HUES6 (cell line): ENCODE data around the gene LCN12.

Experiments
- H3K27ac ChIP-seq: 2 replicates; pipeline ENCODE4 v1.7.0; 2013; ENCODE audit warnings: low read depth, mild to moderate bottlenecking, low read length, inconsistent platforms
- H3K27me3 ChIP-seq: 2 replicates; pipeline ENCODE4 v1.6.1; 2013; ENCODE audit warnings: low read length; ENCODE audit not compliant: control insufficient read depth, insufficient read depth
- H3K36me3 ChIP-seq: 2 replicates; pipeline ENCODE4 v1.6.1; 2013; ENCODE audit warnings: low read length; ENCODE audit not compliant: control insufficient read depth, insufficient read depth
- H3K4me1 ChIP-seq: 2 replicates; pipeline ENCODE4 v1.6.1; 2013; ENCODE audit warnings: low read length; ENCODE audit not compliant: control insufficient read depth, insufficient read depth
- H3K4me3 ChIP-seq: 2 replicates; pipeline ENCODE4 v1.5.1; 2013; ENCODE audit warnings: low read depth, low read length
- H3K9ac ChIP-seq: one replicate; pipeline ENCODE4 v1.6.1; 2013; ENCODE audit warnings: mild to moderate bottlenecking, low read length
- H3K9me3 ChIP-seq: 2 replicates; pipeline ENCODE4 v1.6.1; 2013; ENCODE audit warnings: low read depth, low read length; ENCODE audit not compliant: control insufficient read depth, insufficient read depth

LCN12 gene

DNA sequence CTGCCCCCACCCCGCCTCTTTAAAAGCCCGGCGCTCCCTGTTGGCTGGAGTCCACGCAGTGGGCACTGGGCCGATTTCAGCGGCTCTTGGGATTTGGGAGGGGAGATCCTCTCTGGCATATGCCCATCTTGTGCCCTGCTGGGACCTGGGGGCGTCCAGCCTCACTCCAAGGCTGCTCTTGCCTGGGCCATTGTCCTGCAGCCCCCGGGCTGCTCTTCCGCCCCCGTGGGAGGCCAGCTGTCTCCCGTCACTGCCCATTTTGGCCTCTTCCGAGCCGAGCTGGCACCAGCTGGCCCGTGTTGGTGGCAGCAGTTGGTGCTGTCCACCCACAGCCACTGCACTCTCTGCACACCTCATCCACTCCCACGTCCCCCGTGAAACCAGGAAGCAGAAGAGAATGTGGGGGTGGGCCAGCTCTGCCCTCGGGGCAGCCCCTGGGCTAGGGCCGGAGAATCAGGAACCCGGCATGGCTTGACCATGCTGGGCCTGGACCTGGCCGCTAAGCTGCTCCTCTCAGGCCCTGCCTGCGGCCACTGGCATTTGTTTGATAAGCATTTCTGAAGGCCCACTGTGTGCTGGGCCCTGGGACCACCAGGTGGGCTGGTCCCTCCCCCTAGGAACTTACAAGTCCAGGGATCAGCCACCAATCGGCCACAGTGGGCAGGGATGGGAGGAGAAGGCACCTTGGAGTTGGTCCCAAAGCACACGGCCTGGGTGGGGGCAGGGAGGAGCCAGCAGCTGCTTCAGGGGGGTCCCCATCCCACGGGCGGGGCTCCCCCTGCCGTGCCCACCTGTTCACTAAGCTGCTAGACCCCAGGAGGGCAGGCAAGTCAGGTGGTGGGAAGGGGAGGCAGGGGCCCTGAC is 4.8 kb upstream of the LCN12 start:
- Histone ChIP-seq H3K27ac (no peak overlapping the region), H3K9me3 (no peaks in the 10 kb centered on the region), H3K4me1 (peaks cover 20% of the 10 kb centered on the region), H3K36me3 (peaks cover 6% of the 10 kb centered on the region), H3K27me3 (no peaks in the 10 kb centered on the region), H3K9ac (no peak overlapping the region), H3K4me3 (no peak overlapping the region)

DNA sequence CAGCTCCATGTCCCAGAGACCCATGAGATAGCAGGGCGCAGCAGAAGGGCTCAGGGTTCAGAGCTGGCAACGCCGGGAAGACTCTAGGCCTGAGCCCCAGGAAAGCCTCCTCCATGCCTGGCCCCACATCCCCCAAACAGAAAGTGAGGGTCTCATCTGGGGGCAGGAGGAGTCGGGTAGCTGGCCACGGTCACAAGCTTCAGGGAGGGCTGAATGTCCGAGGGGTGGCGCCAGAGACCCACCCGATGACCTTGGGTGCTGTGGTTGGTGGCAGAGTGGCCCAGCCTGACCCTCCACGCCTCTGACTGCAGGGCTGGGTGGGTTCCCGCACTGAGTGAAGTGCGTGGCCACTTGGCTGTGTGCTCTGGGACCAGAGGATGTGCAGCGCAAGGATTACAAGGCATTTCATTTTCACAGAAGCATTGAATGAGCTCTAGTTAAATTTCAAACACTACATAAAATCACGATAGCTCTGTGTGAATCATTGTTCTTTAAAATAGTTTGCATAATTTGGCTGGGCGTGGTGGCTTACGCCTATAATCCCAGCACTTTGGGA is 4.0 kb upstream of the LCN12 start:
- H3K36me3 ChIP-seq, result no peaks in the 10 kb centered on the region
- no peak overlapping the region for H3K27ac ChIP-seq
- H3K9ac ChIP-seq, result no peak overlapping the region
- H3K9me3 ChIP-seq, result no peaks in the 10 kb centered on the region
- H3K4me1 ChIP-seq, result peaks cover 20% of the 10 kb centered on the region
- H3K27me3 ChIP-seq, result no peaks in the 10 kb centered on the region
- H3K4me3 ChIP-seq, result no peak overlapping the region

DNA sequence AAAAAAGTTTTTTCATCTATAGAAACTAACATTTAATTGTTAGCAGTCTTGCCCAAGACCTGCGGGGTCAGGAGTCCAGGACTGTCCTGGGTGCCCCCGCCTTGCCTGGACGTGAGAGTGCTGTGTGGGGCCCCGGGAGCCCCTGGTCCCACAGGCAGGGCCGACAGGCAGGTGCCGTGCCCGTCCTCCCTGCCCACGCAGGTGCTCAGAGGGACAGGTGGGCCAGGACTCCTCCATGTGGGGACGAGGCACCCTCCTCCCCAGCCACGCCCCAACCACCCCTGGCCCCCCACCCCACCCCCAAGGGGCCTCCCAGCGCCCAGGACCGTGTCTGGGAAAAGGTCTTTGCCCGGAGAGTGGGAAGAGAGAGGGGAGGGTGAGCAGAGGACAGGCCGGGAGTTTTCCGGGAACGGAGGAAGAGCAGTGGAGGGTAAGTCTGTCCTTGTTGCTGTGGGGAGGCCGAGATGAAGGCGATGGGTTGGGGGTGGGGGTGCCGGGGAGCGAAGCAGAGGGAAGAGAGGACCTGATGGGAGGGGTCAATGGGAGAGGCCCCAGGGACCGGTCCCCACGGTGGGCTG is 2.7 kb upstream of the LCN12 start:
- H3K27ac ChIP-seq, result no peak overlapping the region

DNA sequence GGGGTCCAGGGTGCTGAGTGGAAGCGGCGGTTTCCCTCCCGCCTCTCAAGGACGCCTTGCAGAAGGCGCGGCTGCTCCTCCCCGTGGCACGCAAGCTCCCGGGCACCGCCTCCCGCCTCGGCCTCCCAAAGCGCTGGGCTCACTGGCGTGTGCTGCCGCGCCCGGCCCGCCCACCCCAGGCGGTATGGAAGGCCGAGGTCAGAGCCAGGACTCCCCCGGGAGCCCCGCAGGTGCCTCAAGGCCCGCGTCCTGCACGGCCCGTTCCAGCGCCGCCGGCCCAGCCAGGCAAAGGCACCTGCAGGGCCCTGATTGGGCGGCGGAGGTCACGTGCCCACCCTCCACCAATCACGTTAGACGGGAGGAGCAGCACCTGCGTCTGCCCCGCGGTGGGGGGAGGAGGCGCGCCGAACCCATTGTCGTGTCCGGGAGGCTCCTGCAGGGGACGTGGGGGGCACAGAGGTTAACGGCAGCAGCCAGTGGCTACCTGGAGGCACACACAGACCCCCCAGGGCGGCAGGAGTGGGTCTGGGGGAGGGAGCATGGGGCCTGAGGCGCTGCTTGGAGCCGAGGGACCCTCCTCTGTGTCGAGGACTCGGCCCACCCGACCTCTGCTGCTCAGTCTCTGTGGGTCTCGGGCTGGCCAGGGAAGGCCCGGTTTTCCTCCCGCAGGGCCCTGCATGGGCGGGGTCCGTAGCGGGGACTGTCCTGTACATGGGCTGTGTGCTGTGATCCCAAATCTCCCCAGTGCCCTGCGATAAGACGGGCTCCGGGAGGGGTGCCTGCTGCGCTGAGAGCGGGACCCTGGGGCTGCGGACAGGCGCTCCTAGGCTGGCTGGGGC is 2.0 kb upstream of the LCN12 start:
- H3K9me3 ChIP-seq, result no peaks in the 10 kb centered on the region
- no peaks in the 10 kb centered on the region for H3K36me3 ChIP-seq
- no peaks in the 10 kb centered on the region for H3K27me3 ChIP-seq
- peak overlapping the region; percentile 69 for H3K4me3 ChIP-seq
- peak overlapping the region; percentile 7; the same call in 1 of the 2 replicates for H3K27ac ChIP-seq
- H3K9ac ChIP-seq, result peak overlapping the region; percentile 28
- H3K4me1 ChIP-seq, result peaks cover 13% of the 10 kb centered on the region; the same call in 1 of the 2 replicates

More for the DNA sequence above, 2.7 kb upstream of the LCN12 start:
- Histone ChIP-seq H3K36me3 (no peaks in the 10 kb centered on the region), H3K4me3 (peak overlapping the region; percentile 69), H3K9me3 (no peaks in the 10 kb centered on the region), H3K4me1 (peaks cover 16% of the 10 kb centered on the region; the same call in 1 of the 2 replicates), H3K27me3 (no peaks in the 10 kb centered on the region), H3K9ac (no peak overlapping the region)

DNA sequence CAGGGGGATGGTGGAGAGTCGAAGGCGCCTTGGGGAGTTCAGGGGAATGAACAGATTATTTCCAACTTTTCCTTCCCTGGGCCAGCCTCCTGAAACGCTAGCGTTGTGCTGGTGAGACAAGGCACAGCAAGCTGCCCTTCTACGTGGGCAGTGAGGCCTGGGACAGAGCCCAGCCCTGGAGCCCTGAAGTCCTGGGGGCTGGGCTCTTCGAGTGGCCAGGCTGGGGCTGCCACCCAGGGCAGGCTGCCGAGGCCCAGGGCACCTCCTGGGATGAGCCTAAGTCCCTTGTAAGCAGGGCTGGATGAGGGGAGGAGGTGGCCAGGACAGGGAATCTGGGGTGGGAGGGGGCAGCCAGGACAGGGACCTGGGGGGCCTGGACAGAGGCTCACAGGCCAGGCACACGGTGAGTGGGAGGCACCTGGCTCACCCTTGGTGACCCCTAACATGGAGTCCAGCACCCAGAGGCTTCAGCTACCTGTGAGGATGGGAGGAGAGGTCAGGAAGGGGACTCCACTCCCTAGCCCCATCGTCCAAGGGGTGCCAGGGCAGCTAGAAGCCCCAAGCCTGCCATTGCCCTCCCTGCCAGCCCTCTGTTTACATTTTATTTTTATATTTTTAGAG is 1.3 kb upstream of the LCN12 start:
- peak overlapping the region; percentile 7; the same call in 1 of the 2 replicates for H3K27ac ChIP-seq
- peaks cover 12% of the 10 kb centered on the region; the same call in 1 of the 2 replicates for H3K4me1 ChIP-seq
- no peaks in the 10 kb centered on the region for H3K9me3 ChIP-seq
- H3K4me3 ChIP-seq, result peak overlapping the region; percentile 69
- no peaks in the 10 kb centered on the region for H3K36me3 ChIP-seq
- no peaks in the 10 kb centered on the region for H3K27me3 ChIP-seq
- H3K9ac ChIP-seq, result peak overlapping the region; percentile 28

DNA sequence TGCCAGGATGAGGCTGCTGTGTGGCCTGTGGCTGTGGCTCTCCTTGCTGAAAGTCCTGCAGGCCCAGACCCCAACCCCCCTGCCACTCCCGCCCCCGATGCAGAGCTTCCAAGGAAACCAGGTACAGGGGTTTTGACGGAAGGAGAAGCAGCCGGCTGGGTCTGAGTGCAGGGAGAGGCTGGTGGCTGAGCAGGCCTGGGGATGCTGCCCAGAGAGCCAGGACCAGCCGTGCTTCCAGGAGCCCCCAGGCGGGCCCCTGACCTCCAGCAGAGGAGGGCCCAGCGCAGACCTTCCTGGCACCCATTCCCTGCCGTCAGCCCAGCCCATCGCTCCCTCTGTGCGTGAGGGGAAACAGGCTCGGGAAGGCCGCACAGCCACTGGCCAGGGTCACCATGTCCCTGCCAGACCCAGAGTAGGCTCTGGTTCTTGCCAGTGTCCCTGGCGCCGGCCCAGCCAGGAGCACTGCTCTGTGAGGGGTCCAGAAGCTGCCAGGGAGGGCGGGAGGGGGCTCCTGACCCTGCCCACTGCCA is 313 bp downstream of the LCN12 start:
- no peaks in the 10 kb centered on the region for H3K36me3 ChIP-seq
- H3K9me3 ChIP-seq, result no peaks in the 10 kb centered on the region
- H3K27me3 ChIP-seq, result no peaks in the 10 kb centered on the region
- no peak overlapping the region for H3K27ac ChIP-seq
- H3K4me1 ChIP-seq, result peaks cover 12% of the 10 kb centered on the region; the same call in 1 of the 2 replicates
- H3K9ac ChIP-seq, result no peak overlapping the region
- no peak overlapping the region for H3K4me3 ChIP-seq

DNA sequence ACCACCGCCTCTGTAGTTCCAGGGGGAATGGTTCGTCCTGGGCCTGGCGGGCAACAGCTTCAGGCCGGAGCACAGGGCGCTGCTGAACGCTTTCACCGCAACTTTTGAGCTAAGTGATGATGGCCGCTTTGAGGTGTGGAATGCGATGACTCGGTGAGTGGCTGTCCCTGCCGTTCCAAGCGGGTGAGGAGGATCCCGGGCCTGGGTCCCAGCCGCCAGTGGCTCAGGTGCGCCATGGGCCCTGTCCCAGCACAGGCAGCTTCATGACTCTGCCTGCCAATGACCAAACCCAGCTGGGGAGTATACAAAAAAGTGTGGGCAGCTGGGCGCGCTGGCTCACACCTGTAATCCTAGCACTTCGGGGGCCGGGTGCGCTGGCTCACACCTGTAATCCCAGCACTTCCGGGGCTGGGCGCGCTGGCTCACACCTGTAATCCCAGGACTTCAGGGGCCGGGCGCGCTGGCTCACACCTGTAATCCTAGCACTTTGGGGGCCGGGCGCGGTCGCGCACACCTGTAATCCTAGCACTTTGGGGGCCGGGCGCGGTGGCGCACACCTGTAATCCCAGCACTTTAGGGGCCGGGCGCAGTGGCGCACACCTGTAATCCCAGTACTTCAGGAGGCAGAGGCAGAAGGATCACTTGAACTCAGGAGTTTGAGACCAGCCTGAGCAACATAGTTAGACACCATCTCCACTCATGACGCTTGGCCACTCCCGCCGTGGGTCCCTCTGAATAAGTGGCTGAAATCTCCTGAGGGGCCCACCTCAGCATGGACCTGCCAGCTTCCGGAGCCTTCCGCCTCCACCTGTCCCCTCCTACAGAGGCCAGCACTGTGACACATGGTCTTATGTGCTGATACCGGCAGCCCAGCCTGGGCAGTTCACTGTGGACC is 1.1 kb downstream of the LCN12 start:
- Histone ChIP-seq H3K9me3 (no peaks in the 10 kb centered on the region), H3K4me1 (peaks cover 8% of the 10 kb centered on the region; the same call in 1 of the 2 replicates), H3K27me3 (no peaks in the 10 kb centered on the region), H3K27ac (no peak overlapping the region), H3K4me3 (no peak overlapping the region), H3K36me3 (no peaks in the 10 kb centered on the region), H3K9ac (no peak overlapping the region)

DNA sequence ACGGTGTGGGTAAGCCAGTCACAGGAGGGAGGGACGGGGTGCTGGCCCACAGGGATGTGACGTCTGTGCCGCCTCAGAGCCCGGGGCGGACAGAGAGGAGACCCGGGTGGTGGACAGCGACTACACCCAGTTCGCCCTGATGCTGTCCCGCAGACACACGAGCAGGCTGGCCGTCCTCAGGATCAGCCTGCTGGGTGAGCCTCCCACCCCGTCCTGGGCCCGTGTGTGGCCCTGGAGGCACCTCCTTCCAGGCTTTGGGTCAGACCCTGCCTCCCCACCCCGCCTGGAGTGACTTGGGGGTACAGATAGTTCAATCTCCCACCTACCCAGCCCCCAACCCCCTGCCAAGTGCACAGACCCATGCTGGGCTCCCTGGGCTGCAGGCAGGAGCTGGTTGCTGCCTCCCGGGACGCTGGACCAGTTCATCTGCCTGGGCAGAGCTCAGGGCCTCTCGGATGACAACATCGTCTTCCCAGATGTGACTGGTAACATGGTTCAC is 1.7 kb downstream of the LCN12 start:
- H3K9ac ChIP-seq, result no peak overlapping the region
- no peaks in the 10 kb centered on the region for H3K27me3 ChIP-seq
- H3K4me3 ChIP-seq, result no peak overlapping the region
- no peaks in the 10 kb centered on the region for H3K9me3 ChIP-seq
- no peak overlapping the region for H3K27ac ChIP-seq
- H3K4me1 ChIP-seq, result peaks cover 7% of the 10 kb centered on the region; the same call in 1 of the 2 replicates
- no peaks in the 10 kb centered on the region for H3K36me3 ChIP-seq

DNA sequence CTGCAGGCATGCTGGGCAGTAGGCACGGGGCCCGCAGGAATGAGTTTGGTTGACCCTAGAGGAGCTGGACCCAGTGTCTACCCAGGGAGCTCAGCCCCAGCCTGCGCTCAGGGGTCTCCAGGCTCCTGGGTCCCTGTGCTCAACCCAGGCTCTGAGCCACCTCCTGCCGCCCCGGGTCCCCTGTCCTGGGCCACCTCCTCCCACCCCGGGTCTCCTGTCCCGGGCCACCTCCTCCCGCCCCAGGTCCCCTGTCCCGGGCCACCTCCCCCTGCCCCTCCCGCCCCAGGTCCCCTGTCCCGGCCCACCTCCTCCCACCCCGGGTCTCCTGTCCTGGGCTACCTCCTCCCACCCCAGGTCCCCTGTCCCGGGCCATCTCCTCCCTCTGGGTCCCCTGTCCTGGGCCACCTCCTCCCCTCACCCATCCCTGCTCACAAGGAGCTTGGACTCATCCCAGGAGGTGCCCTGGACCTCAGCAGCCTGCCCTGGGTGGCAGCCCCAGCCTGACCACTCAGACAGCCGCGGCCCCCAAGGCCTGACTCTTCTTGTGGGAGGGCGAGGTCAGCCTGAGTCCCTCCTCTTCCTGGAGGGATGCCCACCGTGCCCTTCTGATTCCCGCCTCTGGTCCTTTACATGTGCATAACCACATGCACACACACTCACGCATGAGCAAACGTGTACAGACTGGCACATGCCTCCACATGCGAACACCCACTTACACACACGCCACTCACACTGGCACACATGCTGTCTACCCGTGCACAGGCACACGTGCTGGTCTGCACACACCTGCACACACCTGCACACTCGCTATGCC is 2.4 kb downstream of the LCN12 start:
- H3K9me3 ChIP-seq, result no peaks in the 10 kb centered on the region
- H3K9ac ChIP-seq, result no peak overlapping the region
- H3K36me3 ChIP-seq, result no peaks in the 10 kb centered on the region
- H3K4me3 ChIP-seq, result no peak overlapping the region
- H3K27me3 ChIP-seq, result no peaks in the 10 kb centered on the region
- no peak overlapping the region for H3K27ac ChIP-seq
- peaks cover 7% of the 10 kb centered on the region; the same call in 1 of the 2 replicates for H3K4me1 ChIP-seq
